Endothelial cell of umbilical vein (primary cell): Measurements from ENCODE around the gene MRPL33.

Experiments used
- EZH2 ChIP-seq: IDR thresholded peaks from 2 replicates; pipeline ENCODE4 v1.6.1; 2012; ENCODE audit warnings: borderline replicate concordance, low read depth, mild to moderate bottlenecking, moderate library complexity, low read length, inconsistent platforms; ENCODE audit not compliant: severe bottlenecking
- FOS ChIP-seq: IDR thresholded peaks from 2 replicates; pipeline ENCODE4 v1.6.1; 2011; ENCODE audit warnings: mild to moderate bottlenecking, low read length, moderate library complexity, borderline replicate concordance; ENCODE audit not compliant: insufficient read depth
- GATA2 ChIP-seq: IDR thresholded peaks from 2 replicates; pipeline ENCODE4 v1.7.0; 2011; ENCODE audit warnings: low read depth, mild to moderate bottlenecking, moderate library complexity, mixed read lengths, low read length; ENCODE audit not compliant: insufficient read length, insufficient read depth
- JUN ChIP-seq: IDR thresholded peaks from 2 replicates; pipeline ENCODE4 v1.6.1; 2011; ENCODE audit warnings: borderline replicate concordance, low read depth; ENCODE audit not compliant: insufficient read length, insufficient read depth
- POLR2A ChIP-seq: IDR thresholded peaks from 2 replicates; pipeline ENCODE4 v1.6.1; 2012; ENCODE audit warnings: low read depth, mild to moderate bottlenecking, control low read depth, low read length
- POLR2AphosphoS5 ChIP-seq: IDR thresholded peaks from 2 replicates; pipeline ENCODE4 v1.6.1; 2012; ENCODE audit warnings: low read depth, mild to moderate bottlenecking, control low read depth, low read length, moderate library complexity; ENCODE audit not compliant: insufficient read depth
- TF ChIP-seq, protein P1 (sequence below): IDR thresholded peaks from 2 replicates; pipeline ENCODE4 v1.6.1; 2011; ENCODE audit not compliant: insufficient read depth, insufficient read length
- TF ChIP-seq, protein P2 (sequence below), 2 donors: IDR thresholded peaks; 1 replicate in 1 of 2; 2 replicates in 1 of 2; pipeline ENCODE4 v1.5.1; 2011; ENCODE audit warnings: low read length in 2 of 2, mild to moderate bottlenecking in 2 of 2, moderate library complexity in 2 of 2, control low read depth in 1 of 2, inconsistent platforms in 1 of 2, low read depth in 1 of 2; ENCODE audit not compliant: insufficient read depth in 1 of 2; ENCODE audit errors: extremely low read depth in 1 of 2

DNA sequence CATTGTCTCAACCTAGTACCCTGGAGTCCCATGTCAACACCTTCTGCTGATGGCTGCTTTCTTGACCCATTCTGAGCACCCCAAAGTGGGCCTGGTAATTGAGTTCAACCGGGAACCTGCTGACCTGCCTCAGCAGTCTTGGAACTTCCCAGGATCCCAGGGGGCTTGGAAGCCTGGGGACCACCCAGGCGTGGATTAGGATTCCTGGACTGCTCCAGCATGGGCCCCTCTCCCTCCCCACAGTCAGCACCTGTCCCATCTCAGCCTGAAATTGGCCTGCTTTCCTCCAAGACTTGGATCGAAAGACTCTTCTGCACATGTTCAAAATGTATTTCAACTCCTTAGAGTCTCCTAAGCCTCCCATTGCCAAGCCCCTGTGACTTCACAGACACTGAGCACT is 15.4 kb upstream of the MRPL33 start:
- TF ChIP-seq, protein P1, sequence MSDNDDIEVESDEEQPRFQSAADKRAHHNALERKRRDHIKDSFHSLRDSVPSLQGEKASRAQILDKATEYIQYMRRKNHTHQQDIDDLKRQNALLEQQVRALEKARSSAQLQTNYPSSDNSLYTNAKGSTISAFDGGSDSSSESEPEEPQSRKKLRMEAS = no peak
- TF ChIP-seq EZH2 (no peak), POLR2A (no peak), POLR2AphosphoS5 (no peak), JUN (no peak), FOS (no peak), GATA2 (no peak)
- TF ChIP-seq, protein P2, sequence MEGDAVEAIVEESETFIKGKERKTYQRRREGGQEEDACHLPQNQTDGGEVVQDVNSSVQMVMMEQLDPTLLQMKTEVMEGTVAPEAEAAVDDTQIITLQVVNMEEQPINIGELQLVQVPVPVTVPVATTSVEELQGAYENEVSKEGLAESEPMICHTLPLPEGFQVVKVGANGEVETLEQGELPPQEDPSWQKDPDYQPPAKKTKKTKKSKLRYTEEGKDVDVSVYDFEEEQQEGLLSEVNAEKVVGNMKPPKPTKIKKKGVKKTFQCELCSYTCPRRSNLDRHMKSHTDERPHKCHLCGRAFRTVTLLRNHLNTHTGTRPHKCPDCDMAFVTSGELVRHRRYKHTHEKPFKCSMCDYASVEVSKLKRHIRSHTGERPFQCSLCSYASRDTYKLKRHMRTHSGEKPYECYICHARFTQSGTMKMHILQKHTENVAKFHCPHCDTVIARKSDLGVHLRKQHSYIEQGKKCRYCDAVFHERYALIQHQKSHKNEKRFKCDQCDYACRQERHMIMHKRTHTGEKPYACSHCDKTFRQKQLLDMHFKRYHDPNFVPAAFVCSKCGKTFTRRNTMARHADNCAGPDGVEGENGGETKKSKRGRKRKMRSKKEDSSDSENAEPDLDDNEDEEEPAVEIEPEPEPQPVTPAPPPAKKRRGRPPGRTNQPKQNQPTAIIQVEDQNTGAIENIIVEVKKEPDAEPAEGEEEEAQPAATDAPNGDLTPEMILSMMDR (IDR thresholded peaks at IDR 0.05; ENCODE audit: extremely low read depth in 1 of 2, insufficient read depth in 1 of 2, low read depth in 1 of 2, low read length in 2 of 2) = no peak
